Testis (tissue), 3 donors: Measurements from ENCODE around the gene ZCCHC13. TPM values are rescaled to one million over a fixed set of nuclear protein-coding genes. Genes with fewer than 3 reads are reported as not detected.
A peak's percentile ranks its signal among the peaks of the same experiment; 100 is the strongest.

Experiments
- DNase-seq: peaks from one replicate; pipeline ENCODE4 v3.0.0-alpha.2; 2019
- H3K27ac ChIP-seq, 2 donors: fragments of 200-600 bp; sonication (generic); one replicate each; pipeline ENCODE4 v1.5.1; 2019
- H3K27me3 ChIP-seq: fragments of 200-600 bp; sonication (generic); one replicate; pipeline ENCODE4 v1.5.1; 2019
- H3K36me3 ChIP-seq: fragments of 200-600 bp; sonication (generic); one replicate; pipeline ENCODE4 v1.5.1; 2017; ENCODE audit warnings: low read depth; ENCODE audit errors: missing control alignments
- H3K4me1 ChIP-seq: fragments of 200-600 bp; sonication (generic); one replicate; pipeline ENCODE4 v1.5.1; 2019
- H3K4me3 ChIP-seq, 2 donors: fragments of 200-600 bp; sonication (generic); one replicate each; pipeline ENCODE4 v1.5.1; 2017 to 2019
- H3K9me3 ChIP-seq: fragments of 200-600 bp; sonication (generic); one replicate; pipeline ENCODE4 v1.5.1; 2017
- POLR2A ChIP-seq: fragments of 450-650 bp; IDR thresholded peaks from one replicate; pipeline ENCODE4 v1.6.1; 2017; ENCODE audit warnings: antibody characterized with exemption, mild to moderate bottlenecking, moderate library complexity
- WGBS, 2 donors: methylation state at CpG; one replicate each; pipeline ENCODE4 v1.1.5; 2018; 5-methylcytosine and 5-hydroxymethylcytosine counted together
- intact Hi-C: fragments of 100-400 bp; cut with DNase I; formaldehyde crosslinking; loops from one replicate; pipeline ENCODE4 v1.15.1; 2023; ENCODE audit warnings: low total_unique reads
- polyA plus RNA-seq: library from polyadenylated mRNA; stranded (reverse); fragments of 350-450 nt; fragmentation: Illumina TruSeq; extraction: RNeasy Lipid Tissue Mini Kit (QIAGEN cat#74804); gene quantifications from one replicate; pipeline ENCODE4 v1.2.3, GENCODE V29; 2014; ENCODE audit warnings: low read depth, low replicate concordance; ENCODE audit not compliant: insufficient read depth
- total RNA-seq, 2 donors: library from RNA; depleted of rRNA; stranded (reverse); fragments of >200 nt; gene quantifications; one replicate each; pipeline ENCODE4 v1.2.3, GENCODE V29; 2016
- TF ChIP-seq, protein P1 (sequence below), 3 experiments: fragments of 450-650 bp in 2 of 3; fragments of 200-600 bp in 1 of 3; sonication (generic) in 1 of 3; IDR thresholded peaks; one replicate each; pipeline ENCODE4 v1.5.1; 2016 to 2019; ENCODE audit warnings: antibody characterized with exemption in 3 of 3, mild to moderate bottlenecking in 2 of 3, moderate library complexity in 1 of 3

Gene ZCCHC13
- total and polyA plus RNA-seq, 3 donors from 2014 or later, result 13.6 to 30.3 (median 25.9) TPM

DNA sequence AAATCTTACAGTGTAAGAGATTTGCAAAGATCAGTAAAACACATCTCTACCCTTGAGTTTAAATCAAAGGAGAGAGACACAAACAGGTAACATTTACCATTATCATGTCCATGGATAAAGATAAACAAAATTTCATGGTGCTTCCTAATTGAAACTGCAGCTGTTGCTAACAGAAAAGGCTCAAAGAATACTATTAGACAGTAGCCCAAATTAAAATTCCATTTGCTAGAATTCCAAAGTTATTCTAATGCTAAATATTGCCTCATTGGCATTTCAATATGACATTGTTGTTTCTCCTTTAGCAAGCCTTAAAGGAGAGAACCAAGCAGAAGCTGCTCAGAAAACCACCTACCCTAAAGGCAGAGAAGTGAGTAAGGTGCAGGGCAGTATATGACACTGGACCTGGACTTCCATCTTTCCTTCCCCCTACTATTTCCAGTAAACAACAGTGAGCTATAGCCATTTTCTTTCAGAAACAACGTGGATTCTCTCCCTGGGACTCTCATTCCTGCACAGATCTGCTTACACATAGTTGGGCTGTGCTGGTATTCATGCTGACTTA is 19.5 kb upstream of the ZCCHC13 start:
- peaks cover 4% of the 10 kb centered on the region for H3K4me1 ChIP-seq
- no peak overlapping the region for H3K27ac ChIP-seq
- TF ChIP-seq POLR2A, result no peak
- TF ChIP-seq, protein P1, sequence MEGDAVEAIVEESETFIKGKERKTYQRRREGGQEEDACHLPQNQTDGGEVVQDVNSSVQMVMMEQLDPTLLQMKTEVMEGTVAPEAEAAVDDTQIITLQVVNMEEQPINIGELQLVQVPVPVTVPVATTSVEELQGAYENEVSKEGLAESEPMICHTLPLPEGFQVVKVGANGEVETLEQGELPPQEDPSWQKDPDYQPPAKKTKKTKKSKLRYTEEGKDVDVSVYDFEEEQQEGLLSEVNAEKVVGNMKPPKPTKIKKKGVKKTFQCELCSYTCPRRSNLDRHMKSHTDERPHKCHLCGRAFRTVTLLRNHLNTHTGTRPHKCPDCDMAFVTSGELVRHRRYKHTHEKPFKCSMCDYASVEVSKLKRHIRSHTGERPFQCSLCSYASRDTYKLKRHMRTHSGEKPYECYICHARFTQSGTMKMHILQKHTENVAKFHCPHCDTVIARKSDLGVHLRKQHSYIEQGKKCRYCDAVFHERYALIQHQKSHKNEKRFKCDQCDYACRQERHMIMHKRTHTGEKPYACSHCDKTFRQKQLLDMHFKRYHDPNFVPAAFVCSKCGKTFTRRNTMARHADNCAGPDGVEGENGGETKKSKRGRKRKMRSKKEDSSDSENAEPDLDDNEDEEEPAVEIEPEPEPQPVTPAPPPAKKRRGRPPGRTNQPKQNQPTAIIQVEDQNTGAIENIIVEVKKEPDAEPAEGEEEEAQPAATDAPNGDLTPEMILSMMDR (IDR thresholded peaks at IDR 0.05), result no peak
- WGBS, 2 donors, result 29% methylated on average over 1 of the region's 1 CpG
- H3K4me3 ChIP-seq, result no peak overlapping the region
- intact Hi-C loops, result no loop called here
- DNase-seq, result no peak
- no peaks in the 10 kb centered on the region for H3K27me3 ChIP-seq
- H3K9me3 ChIP-seq, result no peaks in the 10 kb centered on the region
- H3K36me3 ChIP-seq, result no peaks in the 10 kb centered on the region

DNA sequence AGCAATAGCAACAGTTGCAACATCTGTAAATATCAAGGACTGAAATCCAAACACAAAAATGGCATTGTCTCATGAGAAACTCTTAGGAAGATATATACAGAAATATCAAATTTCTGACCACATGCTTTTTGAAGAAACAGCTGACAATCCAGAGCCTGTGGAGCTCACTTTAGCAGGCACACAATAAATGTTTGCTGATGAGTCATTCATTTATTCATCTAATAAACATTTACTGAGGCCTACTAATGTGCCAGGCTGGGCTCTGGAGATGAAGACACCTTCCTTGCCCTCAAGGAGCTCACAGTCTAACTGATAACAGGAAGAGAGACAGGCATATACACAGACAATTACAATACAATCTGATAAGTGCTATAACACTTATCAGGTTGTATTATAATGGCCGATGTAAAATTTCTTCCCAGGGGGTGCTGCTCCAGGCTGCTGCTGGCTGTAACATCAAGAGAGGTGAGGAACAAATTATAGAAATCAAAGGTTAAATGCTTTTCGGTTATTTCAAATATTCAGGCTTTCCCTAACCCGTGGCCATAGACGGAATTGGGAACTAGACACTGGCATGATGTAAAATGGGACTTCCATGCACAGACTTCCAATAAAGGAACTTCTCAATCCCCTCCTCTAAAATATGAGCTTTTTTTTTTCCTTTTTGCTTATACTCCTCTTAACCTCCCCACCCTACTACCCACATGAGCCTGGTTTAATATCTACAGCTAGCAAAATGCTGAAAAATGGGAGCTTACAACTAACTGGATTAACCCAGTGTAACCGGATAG is 16.8 kb upstream of the ZCCHC13 start:
- WGBS, 2 donors, result 76 to 95% methylated on average over 5 of the region's 5 CpGs
- H3K27me3 ChIP-seq, result no peaks in the 10 kb centered on the region
- H3K36me3 ChIP-seq, result no peaks in the 10 kb centered on the region
- no peak overlapping the region for H3K4me3 ChIP-seq
- peaks cover 4% of the 10 kb centered on the region for H3K4me1 ChIP-seq
- TF ChIP-seq POLR2A, result no peak
- TF ChIP-seq, protein P1 (IDR thresholded peaks at IDR 0.05), result no peak
- no peak for DNase-seq
- intact Hi-C loops, result no loop called here
- H3K9me3 ChIP-seq, result no peaks in the 10 kb centered on the region
- H3K27ac ChIP-seq, result no peak overlapping the region

DNA sequence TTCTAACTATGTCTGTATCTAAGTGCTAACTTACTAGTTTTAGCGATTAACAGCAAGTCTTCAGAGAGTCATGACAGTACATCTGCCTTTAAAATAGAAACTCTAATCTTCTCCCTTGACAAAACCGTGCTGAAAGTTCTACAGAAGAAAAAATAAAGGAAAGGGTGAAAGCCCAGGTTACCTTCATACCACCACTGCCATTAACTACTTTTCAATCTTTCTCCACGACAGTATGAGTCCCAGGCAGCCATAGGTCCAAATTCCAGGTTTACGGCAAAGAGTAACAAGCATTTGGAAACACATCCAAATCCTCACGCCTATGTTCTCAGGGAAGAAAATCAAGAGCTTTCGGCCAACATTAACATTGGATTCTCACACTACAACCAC is 12.4 kb upstream of the ZCCHC13 start:
- H3K4me3 ChIP-seq, result peak overlapping the region; percentile 56 to 77
- WGBS, 2 donors, result 0% methylated on average over 6 of the region's 6 CpGs
- DNase-seq, result no peak
- TF ChIP-seq, protein P1 (IDR thresholded peaks at IDR 0.05), result no peak
- no peak for TF ChIP-seq POLR2A
- H3K36me3 ChIP-seq, result no peaks in the 10 kb centered on the region
- H3K9me3 ChIP-seq, result no peaks in the 10 kb centered on the region
- intact Hi-C loops, result no loop called here
- peak overlapping the region; percentile 82 to 87 for H3K27ac ChIP-seq
- H3K27me3 ChIP-seq, result no peaks in the 10 kb centered on the region
- H3K4me1 ChIP-seq, result peaks cover 4% of the 10 kb centered on the region

- intact Hi-C loops, result no loop called here
- TF ChIP-seq, protein P1 (IDR thresholded peaks at IDR 0.05), result no peak
- no peak for TF ChIP-seq POLR2A
- Histone ChIP-seq H3K27ac (peak overlapping the region; percentile 82 to 87), H3K27me3 (no peaks in the 10 kb centered on the region), H3K4me3 (peak overlapping the region; percentile 56 to 77), H3K36me3 (no peaks in the 10 kb centered on the region), H3K9me3 (no peaks in the 10 kb centered on the region), H3K4me1 (peaks cover 4% of the 10 kb centered on the region)
- WGBS, 2 donors, result 1% methylated on average over 27 to 42 of the region's 42 CpGs
- peak; percentile 95 for DNase-seq
Observed at GRCh38 chrX:74291964-74292807, 11.8 kb upstream of the ZCCHC13 start.
